Hepatic stellate cell (primary cell): Measurements from ENCODE around the gene ANKRD20A1.
"Not testable (repeated sequence)": the region's sequence is repeated elsewhere in the genome, so short reads cannot be mapped to it uniquely, and the experiment has no call there.

Experiments used
- DNase-seq: peaks from one replicate; pipeline ENCODE4 v3.0.0; 2011; ENCODE audit warnings: low spot score

The ANKRD20A1 gene

GRCh38 chr9:67858871-67859270 is at the start of gene ANKRD20A1:
ANKRD20A1 (plus strand) TSS chr9:67858931; CDS start chr9:67859427, 496 bp downstream.
- not testable (repeated sequence) for DNase-seq

- not testable (repeated sequence) for DNase-seq
These were observed 26.6 kb upstream of the ANKRD20A1 start for GRCh38 chr9:67832088-67832487.
